ENCODE measurements around the gene CHM. TPM values are rescaled to one million over a fixed set of nuclear protein-coding genes. Genes with fewer than 3 reads are reported as not detected.
A peak's percentile ranks its signal among the peaks of the same experiment; 100 is the strongest.

CHM gene
- total RNA-seq, 1 experiment from 2014 or later: 27.4 TPM

DNA sequence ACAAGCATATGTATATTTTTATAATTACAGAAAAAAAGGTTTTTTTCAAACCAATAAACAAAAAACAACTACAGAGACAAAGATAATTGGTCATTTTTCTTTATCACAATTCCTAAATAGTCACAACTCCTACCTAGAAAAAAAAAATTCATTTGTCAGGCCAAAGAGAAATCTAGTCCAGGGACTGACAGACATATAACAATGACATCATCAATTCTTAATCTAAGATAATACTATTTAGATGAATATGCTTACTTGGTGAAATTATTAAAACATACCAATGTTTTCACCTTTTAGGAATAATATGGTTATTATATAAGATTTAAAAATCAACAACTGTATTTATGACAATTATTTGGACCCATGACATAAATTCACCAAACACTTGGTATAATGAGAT is 48.4 kb downstream of the CHM start:
- Histone ChIP-seq H3K4me3 (ENCODE audit: low read depth, low read length, poor library complexity, severe bottlenecking) (no peak overlapping the region), H3K9me3 (ENCODE audit: low read depth, low read length, poor library complexity, severe bottlenecking) (no peaks in the 10 kb centered on the region), H3K27ac (ENCODE audit: low read depth, low read length, poor library complexity, severe bottlenecking) (no peak overlapping the region), H3K36me3 (ENCODE audit: insufficient read depth, low read length, poor library complexity, severe bottlenecking) (no peaks in the 10 kb centered on the region), H3K27me3 (replicated peaks; ENCODE audit: insufficient read depth, low read depth, low read length, poor library complexity) (no peaks in the 10 kb centered on the region), H3K4me1 (ENCODE audit: insufficient read depth, low read length, poor library complexity, severe bottlenecking) (peaks cover 14% of the 10 kb centered on the region)
- DNase-seq (ENCODE audit: low spot score): no peak
- ChIA-PET CTCF (no interaction called here), POLR2A (ENCODE audit: low non-redundant PET) (no interaction called here)
- intact Hi-C loops (cut with micrococcal nuclease; ENCODE audit: unreplicated experiment): no loop called here
- no TSS peak for BruUV-seq (replicated peaks)
- TF ChIP-seq, protein P1, sequence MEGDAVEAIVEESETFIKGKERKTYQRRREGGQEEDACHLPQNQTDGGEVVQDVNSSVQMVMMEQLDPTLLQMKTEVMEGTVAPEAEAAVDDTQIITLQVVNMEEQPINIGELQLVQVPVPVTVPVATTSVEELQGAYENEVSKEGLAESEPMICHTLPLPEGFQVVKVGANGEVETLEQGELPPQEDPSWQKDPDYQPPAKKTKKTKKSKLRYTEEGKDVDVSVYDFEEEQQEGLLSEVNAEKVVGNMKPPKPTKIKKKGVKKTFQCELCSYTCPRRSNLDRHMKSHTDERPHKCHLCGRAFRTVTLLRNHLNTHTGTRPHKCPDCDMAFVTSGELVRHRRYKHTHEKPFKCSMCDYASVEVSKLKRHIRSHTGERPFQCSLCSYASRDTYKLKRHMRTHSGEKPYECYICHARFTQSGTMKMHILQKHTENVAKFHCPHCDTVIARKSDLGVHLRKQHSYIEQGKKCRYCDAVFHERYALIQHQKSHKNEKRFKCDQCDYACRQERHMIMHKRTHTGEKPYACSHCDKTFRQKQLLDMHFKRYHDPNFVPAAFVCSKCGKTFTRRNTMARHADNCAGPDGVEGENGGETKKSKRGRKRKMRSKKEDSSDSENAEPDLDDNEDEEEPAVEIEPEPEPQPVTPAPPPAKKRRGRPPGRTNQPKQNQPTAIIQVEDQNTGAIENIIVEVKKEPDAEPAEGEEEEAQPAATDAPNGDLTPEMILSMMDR (conservative IDR thresholded peaks at IDR 0.05; ENCODE audit: low read depth, low read length): no peak
- TF ChIP-seq EZH2 (IDR thresholded peaks at IDR 0.05; ENCODE audit: borderline replicate concordance, low read depth, low read length, poor library complexity, severe bottlenecking): no peak

- Histone ChIP-seq H3K36me3 (ENCODE audit: insufficient read depth, low read length, poor library complexity, severe bottlenecking) (no peaks in the 10 kb centered on the region), H3K27me3 (replicated peaks; ENCODE audit: insufficient read depth, low read depth, low read length, poor library complexity) (no peaks in the 10 kb centered on the region), H3K9me3 (ENCODE audit: low read depth, low read length, poor library complexity, severe bottlenecking) (no peaks in the 10 kb centered on the region), H3K4me3 (ENCODE audit: low read depth, low read length, poor library complexity, severe bottlenecking) (no peak overlapping the region), H3K4me1 (ENCODE audit: insufficient read depth, low read length, poor library complexity, severe bottlenecking) (peaks cover 37% of the 10 kb centered on the region), H3K27ac (ENCODE audit: low read depth, low read length, poor library complexity, severe bottlenecking) (no peak overlapping the region)
- TF ChIP-seq, protein P1 (conservative IDR thresholded peaks at IDR 0.05; ENCODE audit: low read depth, low read length): no peak
- TF ChIP-seq EZH2 (IDR thresholded peaks at IDR 0.05; ENCODE audit: borderline replicate concordance, low read depth, low read length, poor library complexity, severe bottlenecking): no peak
- intact Hi-C loops (cut with micrococcal nuclease; ENCODE audit: unreplicated experiment): no loop called here
- BruUV-seq (replicated peaks): no TSS peak
- ChIA-PET CTCF (no interaction called here), POLR2A (ENCODE audit: low non-redundant PET) (no interaction called here)
- peak; percentile 22 for DNase-seq (ENCODE audit: low spot score)
These were observed 50.8 kb downstream of the CHM start for GRCh38 chrX:85996555-85996954.

DNA sequence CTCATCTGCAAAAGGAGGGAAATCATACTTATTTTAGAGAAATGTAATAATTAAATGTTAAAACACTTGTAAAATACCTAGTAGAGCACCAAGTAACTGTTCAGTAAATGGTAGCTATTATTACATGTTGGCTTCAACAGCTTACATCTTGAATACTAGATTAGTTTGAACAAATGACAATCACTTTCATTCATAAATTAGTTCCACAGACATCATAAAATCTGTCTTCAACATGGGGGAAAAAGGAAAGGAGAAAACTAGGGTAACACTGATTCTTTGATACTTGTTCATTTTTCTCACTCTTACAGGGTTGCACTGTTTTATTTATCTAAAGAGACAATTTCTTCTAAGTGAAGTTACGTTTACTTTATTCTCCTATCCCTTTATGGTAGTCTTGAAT is 51.7 kb downstream of the CHM start:
- TF ChIP-seq EZH2 (IDR thresholded peaks at IDR 0.05; ENCODE audit: borderline replicate concordance, low read depth, low read length, poor library complexity, severe bottlenecking): no peak
- TF ChIP-seq, protein P1 (conservative IDR thresholded peaks at IDR 0.05; ENCODE audit: low read depth, low read length): no peak
- CTCF ChIA-PET: no interaction called here
- H3K9me3 ChIP-seq (ENCODE audit: low read depth, low read length, poor library complexity, severe bottlenecking): no peaks in the 10 kb centered on the region
- H3K27me3 ChIP-seq (replicated peaks; ENCODE audit: insufficient read depth, low read depth, low read length, poor library complexity): no peaks in the 10 kb centered on the region
- DNase-seq (ENCODE audit: low spot score): no peak
- intact Hi-C loops (cut with micrococcal nuclease; ENCODE audit: unreplicated experiment): no loop called here
- H3K36me3 ChIP-seq (ENCODE audit: insufficient read depth, low read length, poor library complexity, severe bottlenecking): no peaks in the 10 kb centered on the region
- H3K27ac ChIP-seq (ENCODE audit: low read depth, low read length, poor library complexity, severe bottlenecking): no peak overlapping the region
- no peak overlapping the region for H3K4me3 ChIP-seq (ENCODE audit: low read depth, low read length, poor library complexity, severe bottlenecking)
- no TSS peak for BruUV-seq (replicated peaks)
- POLR2A ChIA-PET (ENCODE audit: low non-redundant PET): no interaction called here
- H3K4me1 ChIP-seq (ENCODE audit: insufficient read depth, low read length, poor library complexity, severe bottlenecking): peaks cover 42% of the 10 kb centered on the region

Data from A673 (cell line).